Suprapubic skin (tissue), 3 donors: Measurements from ENCODE around the gene ALDH7A1.

Experiments
- CTCF ChIP-seq, 2 donors: fragments of 200-600 bp in 1 of 2; fragments of 450-650 bp in 1 of 2; sonication (generic) in 1 of 2; IDR thresholded peaks; one replicate each; pipeline ENCODE4 v1.5.1; 2016 to 2019; ENCODE audit warnings: antibody characterized with exemption in 2 of 2, mild to moderate bottlenecking in 1 of 2, moderate library complexity in 1 of 2
- POLR2A ChIP-seq, 2 donors: fragments of 450-650 bp; IDR thresholded peaks; one replicate each; pipeline ENCODE4 v1.6.1; 2017; ENCODE audit warnings: antibody characterized with exemption in 2 of 2, mild to moderate bottlenecking in 2 of 2, moderate library complexity in 2 of 2

GRCh38 chr5:126624534-126624933, 29.5 kb upstream of the ALDH7A1 start:
- TF ChIP-seq POLR2A (IDR thresholded peaks at IDR 0.05) (no peak), CTCF (IDR thresholded peaks at IDR 0.05) (no peak)
